H1 (cell line): ENCODE results near the gene NR1I2. TPM values are rescaled to one million over a fixed set of nuclear protein-coding genes. Genes with fewer than 3 reads are reported as not detected.

Experiments used
- POLR2AphosphoS5 ChIP-seq: IDR thresholded peaks from 2 replicates; pipeline ENCODE4 v1.6.1; 2011; ENCODE audit warnings: low read depth, low read length
- polyA plus RNA-seq, 7 experiments: library from polyadenylated mRNA; depleted of rRNA in 3 of 7; stranded (reverse) in 5 of 7; unstranded in 2 of 7; fragments of >200 nt in 5 of 7; fragments of 200-250 nt in 2 of 7; gene quantifications; 1 replicate in 5 of 7; 2 replicates in 1 of 7; 4 replicates in 1 of 7; pipeline versions ENCODE4 v1.2.1 to v1.2.3, GENCODE V29; 2011 to 2013; ENCODE audit warnings: missing spikeins in 2 of 7, mixed read lengths in 2 of 7
- total RNA-seq: library from RNA; stranded (reverse); fragmentation: NEBNext Ultra II Directional; extraction: Animal tissue kit (Norgen Biotek cat#: 25700); gene quantifications from 2 replicates; pipeline ENCODE4 v1.2.1, GENCODE V29; 2021

The NR1I2 gene
- total and polyA plus RNA-seq, 2 of the 8 experiments (the other 6 are each of a cell fraction or from before 2014, with no cell fraction given) = 0.28 to 1.8 TPM

DNA sequence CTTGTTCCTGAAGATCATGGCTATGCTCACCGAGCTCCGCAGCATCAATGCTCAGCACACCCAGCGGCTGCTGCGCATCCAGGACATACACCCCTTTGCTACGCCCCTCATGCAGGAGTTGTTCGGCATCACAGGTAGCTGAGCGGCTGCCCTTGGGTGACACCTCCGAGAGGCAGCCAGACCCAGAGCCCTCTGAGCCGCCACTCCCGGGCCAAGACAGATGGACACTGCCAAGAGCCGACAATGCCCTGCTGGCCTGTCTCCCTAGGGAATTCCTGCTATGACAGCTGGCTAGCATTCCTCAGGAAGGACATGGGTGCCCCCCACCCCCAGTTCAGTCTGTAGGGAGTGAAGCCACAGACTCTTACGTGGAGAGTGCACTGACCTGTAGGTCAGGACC, 35.2 kb downstream of the NR1I2 start (continued):
- TF ChIP-seq POLR2AphosphoS5 = no peak
- TF ChIP-seq, all 59 proteins: peak for 0
